Stimulated activated CD4-positive, alpha-beta T cell treated with anti-CD3 and anti-CD28 coated beads, Interleukin-2, amount 100 ng/mL, for 48 hours (primary cell): ENCODE measurements around the gene ACTA1.
"Not testable (repeated sequence)": the region's sequence is repeated elsewhere in the genome, so short reads cannot be mapped to it uniquely, and the experiment has no call there.

ENCODE experiments used
- DNase-seq, 2 donors: peaks; one replicate each; pipeline ENCODE4 v3.0.0-alpha.2; 2020

Gene ACTA1

DNA sequence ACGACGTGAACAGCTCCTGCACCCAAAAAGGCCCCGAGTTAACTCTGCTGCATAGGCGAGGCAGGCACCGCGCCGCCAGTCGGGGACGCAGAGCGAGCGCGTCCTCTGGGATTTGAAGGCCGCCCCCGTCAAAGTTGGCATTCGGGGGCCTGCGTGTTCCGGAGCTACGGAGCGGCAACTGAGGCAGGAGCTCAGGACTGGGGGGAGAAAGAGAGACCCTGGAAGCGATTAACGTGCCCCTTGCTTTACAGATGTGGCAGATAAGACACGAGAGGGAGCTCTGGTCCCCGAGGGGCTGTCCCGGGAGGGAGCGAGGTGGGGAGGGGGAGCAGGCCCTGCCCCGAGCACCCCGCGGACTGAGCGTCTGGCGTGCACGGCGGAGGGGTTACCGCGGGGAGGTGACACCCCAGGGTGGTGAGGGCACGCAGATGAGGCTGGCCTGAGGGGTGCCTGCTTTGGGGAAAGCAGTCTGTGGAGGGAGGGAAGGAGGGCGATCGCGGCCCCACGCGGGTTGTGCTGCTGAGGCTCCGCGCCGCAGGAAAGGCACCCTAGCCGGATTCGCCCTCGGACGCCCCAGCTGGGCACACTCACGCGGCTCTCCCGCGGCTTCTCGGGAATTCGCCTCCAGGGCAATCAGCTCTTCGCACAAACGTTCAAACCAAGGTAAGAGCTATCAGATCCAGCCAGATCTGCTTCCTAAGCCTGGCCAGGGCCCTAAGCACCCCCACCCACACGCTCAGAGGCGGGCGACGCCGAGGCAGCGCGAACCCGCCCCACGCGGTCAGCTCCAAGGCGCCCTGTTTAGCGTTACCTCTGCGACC lies 26.5 kb downstream of the ACTA1 start:
- no peak for DNase-seq

DNA sequence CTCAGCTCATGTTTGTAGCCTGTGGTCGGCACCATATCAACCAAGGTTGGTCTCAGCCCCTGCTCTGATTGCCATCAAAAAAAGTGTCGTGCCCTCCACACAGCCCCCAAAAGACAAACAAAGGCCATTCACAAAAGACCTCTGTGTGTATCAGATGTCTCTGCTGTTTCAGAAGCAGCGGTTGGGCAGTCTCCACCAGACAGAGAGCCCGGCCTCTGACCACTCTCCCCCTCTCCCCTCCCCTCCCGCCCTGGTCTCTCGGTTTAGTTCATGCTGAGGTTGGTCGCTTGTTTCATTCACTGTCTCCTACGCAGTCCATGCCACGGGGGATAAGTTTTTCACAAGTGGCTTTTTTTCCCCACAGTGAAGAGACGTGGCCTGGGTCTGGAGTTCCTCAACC lies 27.1 kb downstream of the ACTA1 start:
- no peak for DNase-seq

DNA sequence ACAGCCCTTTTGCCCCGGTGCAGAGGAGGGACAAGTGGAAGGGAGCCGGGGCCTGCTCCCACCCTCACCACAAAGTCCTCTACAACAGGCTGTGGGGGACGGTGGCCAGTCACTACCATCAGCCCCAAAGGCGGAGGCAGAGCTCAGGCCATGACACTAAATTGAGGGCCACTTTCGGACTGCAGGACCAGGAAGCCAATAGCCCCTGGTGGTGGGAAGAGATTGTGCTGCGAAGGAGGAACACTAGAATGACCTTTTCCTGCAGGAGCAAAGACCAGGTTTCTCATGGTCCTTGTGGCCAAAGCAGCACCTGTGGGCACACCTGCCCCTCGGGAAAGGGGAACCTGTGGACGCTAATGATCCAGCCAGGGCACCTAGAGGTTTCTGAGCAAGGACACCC lies 30.3 kb downstream of the ACTA1 start:
- no peak for DNase-seq

DNA sequence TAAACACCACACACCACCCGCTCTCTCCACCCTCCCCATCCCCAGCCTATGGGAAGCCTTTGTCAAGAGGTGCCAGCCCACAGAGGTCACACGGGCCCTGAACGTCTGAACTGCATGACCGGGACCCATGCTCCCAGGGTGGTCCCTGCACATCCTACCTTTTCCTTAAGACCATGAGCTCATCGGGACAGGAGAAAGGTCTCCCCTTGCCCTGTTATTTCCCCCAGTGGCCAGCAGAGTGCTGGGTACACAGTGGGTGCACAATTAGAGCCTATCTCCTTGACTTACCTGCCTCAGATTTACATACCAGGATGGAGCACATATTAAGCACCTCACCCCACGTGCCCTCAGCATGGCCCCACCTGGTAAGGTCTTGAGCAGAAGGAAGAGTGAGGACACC lies 30.9 kb downstream of the ACTA1 start:
- no peak for DNase-seq

DNA sequence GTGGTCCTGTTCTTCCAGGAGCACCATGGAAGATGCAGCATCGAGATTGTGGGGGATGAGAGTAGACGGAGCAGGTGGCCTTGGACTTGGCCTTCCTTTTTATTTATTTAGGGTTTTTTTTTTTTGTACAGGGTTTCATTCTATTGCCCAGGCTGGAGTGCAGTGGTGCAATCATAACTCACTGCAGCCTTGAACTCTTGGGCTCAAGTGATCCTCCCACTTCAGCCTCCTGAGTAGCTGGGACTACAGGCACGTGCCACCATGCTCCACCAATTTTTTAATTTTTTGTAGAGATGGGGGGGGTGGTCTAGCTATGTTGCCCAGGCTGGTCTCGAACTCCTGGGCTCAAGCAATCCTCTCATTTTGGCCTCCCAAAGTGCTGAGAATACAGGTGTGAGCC lies 31.6 kb downstream of the ACTA1 start:
- DNase-seq: not testable (repeated sequence)

DNA sequence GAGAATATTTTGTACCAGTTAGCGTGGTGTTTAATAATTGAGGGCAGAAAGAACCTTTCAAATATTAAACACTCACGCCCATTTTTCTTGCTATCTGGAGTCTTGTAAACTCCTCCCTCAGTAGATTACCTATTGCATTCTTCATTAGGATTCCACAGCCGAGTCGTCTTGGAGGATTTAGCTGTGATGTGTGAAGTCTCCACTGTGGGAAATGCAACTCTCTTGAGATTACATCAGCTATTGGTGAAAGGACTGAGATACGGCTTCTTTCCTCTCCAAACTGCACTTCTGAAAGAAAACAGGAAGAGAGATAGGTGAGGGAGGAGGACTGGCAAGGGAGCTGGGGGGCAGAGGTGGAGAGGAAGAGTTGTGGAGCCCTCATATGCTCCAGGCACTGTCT lies 36.1 kb downstream of the ACTA1 start:
- no peak for DNase-seq

DNA sequence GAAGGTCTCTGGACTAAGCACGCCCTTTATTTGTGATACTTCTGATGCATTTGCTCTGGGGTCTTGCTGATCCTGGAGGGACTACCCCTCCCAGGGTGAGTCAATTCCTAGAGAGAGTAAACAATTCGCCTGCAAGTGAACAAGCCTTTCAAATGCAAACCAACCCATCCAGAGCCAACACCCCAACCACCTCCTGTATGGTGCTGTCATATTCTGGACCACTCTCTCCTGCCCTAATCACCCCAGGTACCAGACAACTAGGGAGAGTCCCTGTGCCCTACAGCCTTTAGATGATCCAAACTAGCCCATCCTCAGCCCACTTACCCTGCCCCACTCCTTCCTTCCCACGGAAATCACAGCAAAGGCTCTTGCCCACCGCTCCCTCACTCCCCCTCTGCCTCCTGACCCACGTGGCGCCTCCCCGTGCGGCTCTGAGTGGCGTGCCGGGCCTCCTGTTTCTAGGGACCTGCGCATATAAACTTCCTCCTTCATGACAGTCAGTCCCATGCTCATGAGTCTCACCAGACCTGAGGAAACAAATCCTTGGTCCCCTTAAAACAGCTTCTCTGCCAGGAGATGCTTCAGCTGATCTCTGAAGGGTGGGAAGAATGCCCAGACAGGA lies 37.2 kb downstream of the ACTA1 start:
- DNase-seq: no peak

DNA sequence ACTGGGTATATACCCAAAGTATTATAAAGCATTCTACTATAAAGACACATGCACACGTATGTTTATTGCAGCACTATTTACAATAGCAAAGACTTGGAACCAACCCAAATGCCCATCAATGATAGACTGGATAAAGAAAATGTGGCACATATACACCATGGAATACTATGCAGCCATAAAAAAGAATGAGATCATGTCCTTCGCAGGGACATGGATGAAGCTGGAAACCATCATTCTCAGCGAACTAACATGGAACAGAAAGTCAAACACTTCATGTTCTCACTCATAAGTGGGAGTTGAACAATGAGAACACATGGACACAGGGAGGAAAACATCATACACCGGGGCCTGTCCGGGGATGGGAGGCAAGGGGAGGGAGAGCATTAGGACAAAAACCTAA lies 39.4 kb downstream of the ACTA1 start:
- DNase-seq: not testable (repeated sequence)

DNA sequence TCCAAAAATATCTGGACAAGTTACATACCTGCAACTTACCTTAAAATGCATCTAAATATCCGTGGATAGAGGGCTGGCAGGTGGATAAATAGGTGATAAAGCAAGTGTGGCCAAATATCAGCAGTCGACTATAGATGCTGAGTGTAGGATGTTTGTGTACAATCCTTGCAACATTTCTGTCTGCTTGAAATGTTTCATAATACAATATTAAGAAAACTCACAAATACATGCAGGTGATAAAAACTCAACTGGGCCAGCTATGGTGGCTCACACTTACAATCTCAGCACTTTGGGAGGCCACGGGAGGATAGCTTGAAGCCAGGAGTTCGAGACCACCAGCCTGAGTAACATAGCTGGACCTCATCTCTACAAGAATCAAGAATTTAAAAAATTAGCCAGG lies 41.0 kb downstream of the ACTA1 start:
- no peak for DNase-seq

DNA sequence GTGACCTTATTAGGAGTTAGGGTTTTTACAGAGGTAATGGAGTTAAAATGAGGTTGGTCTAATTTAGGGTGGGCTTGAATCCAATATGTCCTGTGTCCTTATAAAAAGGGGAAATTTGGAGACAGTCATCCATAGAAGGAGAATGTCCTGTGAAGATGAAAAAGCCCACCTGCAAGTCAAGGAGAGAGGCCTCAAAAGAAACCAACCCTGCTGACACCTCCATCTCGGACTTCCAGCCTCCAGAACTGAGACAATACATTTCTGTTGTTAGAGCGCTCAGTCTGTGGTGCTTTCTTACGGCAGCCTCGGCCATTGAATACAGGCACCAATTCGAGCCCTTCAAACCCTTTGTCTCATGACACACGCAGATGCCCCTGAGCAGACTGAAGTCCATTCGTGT lies 43.8 kb downstream of the ACTA1 start:
- DNase-seq: no peak

DNA sequence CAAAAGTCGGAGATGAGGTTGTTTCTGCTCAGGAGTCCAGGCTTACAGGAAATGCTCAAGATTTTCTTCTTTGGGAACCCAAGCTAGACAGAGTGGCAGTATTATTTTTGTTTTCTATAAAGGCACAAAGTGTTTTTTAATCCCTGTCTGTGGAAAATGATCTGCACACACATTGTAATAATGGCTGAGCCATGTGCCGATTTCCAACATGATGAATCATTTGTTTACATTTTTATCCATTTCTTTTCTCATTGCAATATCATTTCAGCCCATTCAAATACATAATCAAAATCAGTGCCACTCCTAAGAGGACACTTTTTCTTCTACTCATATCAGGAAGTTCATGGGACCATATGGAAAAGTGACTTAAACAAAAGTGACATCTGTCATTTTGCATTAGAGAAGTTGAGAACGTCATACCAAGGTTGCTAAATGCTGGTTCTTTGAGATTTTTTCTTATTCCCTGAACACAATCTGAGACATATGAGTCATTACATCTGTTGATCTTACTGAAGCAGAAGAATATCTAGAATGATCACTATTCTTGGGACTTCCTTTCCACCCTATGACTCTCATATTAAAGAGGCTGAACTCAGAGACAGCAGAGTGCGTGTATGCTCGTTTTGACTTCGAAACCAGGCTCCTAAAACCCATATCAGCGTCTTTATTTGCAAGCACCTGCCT lies 44.9 kb downstream of the ACTA1 start:
- no peak for DNase-seq

DNA sequence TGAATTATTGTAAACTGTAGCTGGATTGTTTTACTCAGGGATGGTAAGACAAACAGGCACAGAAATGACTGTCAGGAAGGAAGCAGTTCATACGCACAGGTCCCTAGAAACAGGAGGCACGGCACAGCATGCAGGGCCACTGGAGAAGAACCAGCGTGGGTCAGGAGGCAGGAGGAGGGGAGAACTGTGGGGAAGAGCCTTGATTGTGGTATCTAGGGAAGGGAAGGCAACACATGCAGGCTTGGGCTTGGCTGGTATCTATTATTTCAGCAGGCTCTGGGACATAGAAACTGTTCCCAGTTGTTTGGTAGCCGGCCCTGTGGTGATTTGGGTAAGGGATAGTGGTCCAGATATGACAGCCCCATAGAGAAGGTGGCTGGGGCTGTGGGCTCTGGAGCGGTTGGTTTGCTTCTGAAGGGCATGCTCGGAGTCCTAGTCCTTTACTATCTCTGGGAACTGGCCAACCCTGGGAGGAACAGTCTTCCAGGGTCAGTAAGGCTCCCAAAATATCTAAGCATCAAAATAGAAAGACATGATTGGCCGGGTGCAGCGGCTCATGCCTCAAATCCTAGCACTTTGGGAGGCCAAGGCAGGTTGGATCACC lies 47.9 kb downstream of the ACTA1 start:
- DNase-seq: no peak

DNA sequence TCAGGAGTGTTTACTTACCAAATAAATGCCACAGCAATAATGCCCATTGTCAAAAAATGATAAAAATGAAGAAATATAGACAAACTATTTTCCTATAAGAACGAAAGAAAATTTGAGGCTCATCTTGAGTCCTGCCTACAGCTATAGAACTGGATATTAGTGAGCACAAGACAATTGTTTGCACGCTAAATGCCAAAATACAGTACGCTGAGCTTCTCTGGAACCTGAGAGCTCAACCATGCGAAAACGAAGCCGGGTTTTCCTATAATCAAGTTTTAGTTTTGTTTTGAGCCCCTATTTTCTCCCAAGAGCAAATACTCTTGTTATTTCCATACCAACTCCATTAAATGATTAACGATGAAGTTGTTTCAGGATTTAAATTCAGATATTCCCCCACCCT lies 49.1 kb downstream of the ACTA1 start:
- DNase-seq: no peak

DNA sequence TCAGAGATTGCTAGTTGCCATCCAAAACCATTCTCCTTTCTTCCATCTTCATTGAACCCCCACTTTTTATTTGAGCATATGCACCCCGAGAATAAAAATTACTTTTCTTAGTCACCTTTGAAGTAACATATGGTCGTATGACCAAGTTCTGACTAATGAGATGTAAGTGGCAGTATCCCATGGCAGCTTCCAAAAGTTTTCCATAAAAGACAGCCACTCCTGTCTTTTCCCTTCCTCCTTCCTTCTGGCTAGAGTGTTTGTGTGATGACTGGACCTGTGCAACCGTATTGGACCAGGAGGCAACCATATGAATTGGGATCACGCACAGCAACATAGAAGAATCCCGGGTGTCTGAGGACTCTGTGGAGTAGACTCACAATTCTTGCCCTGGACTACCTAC lies 49.9 kb downstream of the ACTA1 start:
- DNase-seq: no peak

DNA sequence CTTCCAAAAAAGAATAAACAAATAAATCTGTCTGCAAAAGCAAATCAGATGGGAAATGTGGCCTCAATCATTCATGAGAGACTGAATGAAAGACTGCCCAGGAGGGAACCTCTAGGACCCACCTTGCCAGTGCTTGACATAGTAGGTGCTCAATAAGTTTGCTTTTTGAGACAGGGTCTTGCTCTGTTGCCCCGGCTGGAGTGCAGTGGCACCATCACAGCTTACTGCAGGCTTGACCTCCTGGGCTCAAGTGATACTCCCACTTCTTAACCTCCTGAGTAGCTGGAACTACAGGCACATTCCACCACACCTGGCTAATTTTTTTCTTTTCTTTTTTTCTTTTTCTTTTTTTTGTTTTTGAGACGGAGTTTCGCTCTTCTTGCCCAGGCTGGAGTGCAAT lies 50.7 kb downstream of the ACTA1 start:
- DNase-seq: no peak
